ENCODE data around the gene IGSF21. TPM values are rescaled to one million over a fixed set of nuclear protein-coding genes. Genes with fewer than 3 reads are reported as not detected.

IGSF21 gene
- total and polyA plus RNA-seq, 2 donors (not counting 3 experiments of a cell fraction or from before 2014, with no cell fraction given) = not detected

GRCh38 chr1:18380288-18380687 lies 272.7 kb downstream of the IGSF21 start:
- Histone ChIP-seq H3K27ac (ENCODE audit: insufficient read depth, low read depth, low read length) (no peak overlapping the region), H3K4me2 (ENCODE audit: insufficient read depth, low read length) (no peak overlapping the region), H3K4me1 (ENCODE audit: control insufficient read depth, extremely low read depth, insufficient read depth, low read length) (no peaks in the 10 kb centered on the region), H3K9ac (replicated peaks; ENCODE audit: extremely low read depth, insufficient read depth, low read length) (no peak overlapping the region), H3K4me3 (replicated peaks in 1 of 3; ENCODE audit: insufficient read depth in 1 of 3, low read depth in 1 of 3, low read length in 3 of 3) (no peak overlapping the region), H3K36me3 (ENCODE audit: control insufficient read depth in 2 of 2, extremely low read depth in 1 of 2, insufficient read depth in 2 of 2, low read length in 2 of 2) (no peaks in the 10 kb centered on the region), H2AFZ (ENCODE audit: low read depth, low read length) (no peak overlapping the region), H3K27me3 (ENCODE audit: control insufficient read depth in 2 of 2, insufficient read depth in 2 of 2, low read length in 2 of 2) (no peaks in the 10 kb centered on the region), H4K20me1 (replicated peaks; ENCODE audit: control insufficient read depth, extremely low read depth, insufficient read depth, low read length) (no peaks in the 10 kb centered on the region), H3K9me1 (replicated peaks; ENCODE audit: control insufficient read depth, extremely low read depth, insufficient read depth, low read length) (no peaks in the 10 kb centered on the region), H3K79me2 (ENCODE audit: control insufficient read depth, insufficient read depth, low read length) (no peaks in the 10 kb centered on the region), H3K9me3 (replicated peaks; ENCODE audit: control insufficient read depth, insufficient read depth, low read length) (peaks cover 7% of the 10 kb centered on the region)
- DNase-seq (ENCODE audit: low read depth, low spot score) (no peak), FAIRE-seq (no peak)
- intact Hi-C loops (cut with micrococcal nuclease) (no loop called here), dilution Hi-C loops (cut with MboI; ENCODE audit: extremely low pct_ligation_motif_present, low sequenced_read_pairs) (no loop called here)
- TF ChIP-seq CTCF (IDR thresholded peaks at IDR 0.05; ENCODE audit: extremely low read depth in 1 of 2, insufficient read depth in 1 of 2, low read depth in 1 of 2, low read length in 2 of 2) (no peak), MAX (IDR thresholded peaks at IDR 0.05; ENCODE audit: insufficient read depth, insufficient read length) (no peak), POLR2AphosphoS5 (IDR thresholded peaks at IDR 0.05; ENCODE audit: insufficient read depth, low read depth, low read length) (no peak), POLR2A (IDR thresholded peaks at IDR 0.05; ENCODE audit: low read depth, low read length) (no peak), FOS (IDR thresholded peaks at IDR 0.05; ENCODE audit: borderline replicate concordance, insufficient read depth, low read length) (no peak), JUN (IDR thresholded peaks at IDR 0.05; ENCODE audit: borderline replicate concordance, insufficient read depth, insufficient read length, low read depth) (no peak), MYC (IDR thresholded peaks at IDR 0.05; ENCODE audit: low read depth, low read length) (no peak), GATA2 (IDR thresholded peaks at IDR 0.05; ENCODE audit: insufficient read depth, insufficient read length, low read depth, low read length) (no peak), EZH2 (IDR thresholded peaks at IDR 0.05; ENCODE audit: borderline replicate concordance, low read depth, low read length, severe bottlenecking) (no peak)
- BruUV-seq (replicated peaks) = no TSS peak
- CTCF ChIA-PET = no interaction called here
- POLR2A ChIA-PET = no interaction called here
